MM.1S (cell line): ENCODE measurements around the gene RAB8A.

ENCODE experiments used
- DNase-seq: peaks from one replicate; pipeline ENCODE4 v3.0.0-alpha.2; 2015
- H2AFZ ChIP-seq: fragments of 300-600 bp; sonication (generic); 2 replicates; pipeline ENCODE4 v1.6.0; 2016; ENCODE audit warnings: antibody characterized with exemption, low read length
- H3F3A ChIP-seq: fragments of 300-600 bp; sonication (generic); 2 replicates; pipeline ENCODE4 v1.6.1; 2016; ENCODE audit warnings: mild to moderate bottlenecking, antibody characterized with exemption, low read length, moderate library complexity, mixed read lengths; ENCODE audit not compliant: insufficient read depth
- H3K27ac ChIP-seq: fragments of 300-600 bp; sonication (generic); 2 replicates; pipeline ENCODE4 v1.5.1; 2016; ENCODE audit warnings: mild to moderate bottlenecking, low read length
- H3K27me3 ChIP-seq: fragments of 300-600 bp; sonication (generic); replicated peaks from 2 replicates; pipeline ENCODE4 v1.6.0; 2016; ENCODE audit warnings: low read length; ENCODE audit not compliant: insufficient read depth
- H3K36me3 ChIP-seq: fragments of 300-600 bp; sonication (generic); replicated peaks from 2 replicates; pipeline ENCODE4 v1.6.1; 2016; ENCODE audit warnings: mild to moderate bottlenecking, low read length, mixed read lengths; ENCODE audit not compliant: insufficient read depth
- H3K4me1 ChIP-seq: fragments of 300-600 bp; sonication (generic); 2 replicates; pipeline ENCODE4 v1.6.1; 2016; ENCODE audit warnings: low read length, mixed read lengths
- H3K4me2 ChIP-seq: fragments of 300-600 bp; sonication (generic); 2 replicates; pipeline ENCODE4 v1.6.0; 2016; ENCODE audit warnings: low read depth, low read length
- H3K4me3 ChIP-seq: fragments of 300-600 bp; sonication (generic); 2 replicates; pipeline ENCODE4 v1.5.1; 2016; ENCODE audit warnings: low read length, mixed read lengths
- H3K79me2 ChIP-seq: fragments of 300-600 bp; sonication (generic); 2 replicates; pipeline ENCODE4 v1.6.1; 2016; ENCODE audit warnings: mixed run types, low read length, mixed read lengths
- H3K9ac ChIP-seq: fragments of 300-600 bp; sonication (generic); 2 replicates; pipeline ENCODE4 v1.6.1; 2016; ENCODE audit warnings: low read length, mixed read lengths
- H3K9me2 ChIP-seq: fragments of 300-600 bp; sonication (generic); replicated peaks from 2 replicates; pipeline ENCODE4 v1.6.1; 2016; ENCODE audit warnings: mild to moderate bottlenecking, low read length, mixed read lengths; ENCODE audit not compliant: insufficient read depth
- H3K9me3 ChIP-seq: fragments of 300-600 bp; sonication (generic); replicated peaks from 2 replicates; pipeline ENCODE4 v1.6.1; 2016; ENCODE audit warnings: mild to moderate bottlenecking, low read length, mixed read lengths; ENCODE audit not compliant: insufficient read depth
- H4K20me1 ChIP-seq: fragments of 300-600 bp; sonication (generic); 2 replicates; pipeline ENCODE4 v1.6.1; 2016; ENCODE audit warnings: mild to moderate bottlenecking, low read length, moderate library complexity, mixed read lengths; ENCODE audit not compliant: insufficient read depth
- CTCF ChIP-seq: fragments of 300-600 bp; sonication (generic); IDR thresholded peaks from 2 replicates; pipeline ENCODE4 v1.5.1; 2016; ENCODE audit warnings: antibody characterized with exemption, low read length, mixed read lengths
- EZH2 ChIP-seq: fragments of 300-600 bp; sonication (generic); optimal IDR thresholded peaks from 2 replicates; pipeline ENCODE3; 2017; ENCODE audit warnings: low read depth, mild to moderate bottlenecking, antibody characterized with exemption, low read length, mixed read lengths
- EZH2phosphoT487 ChIP-seq: fragments of 300-600 bp; sonication (generic); IDR thresholded peaks from 2 replicates; pipeline ENCODE4 v1.6.1; 2018; ENCODE audit warnings: antibody characterized with exemption, low read length

Gene RAB8A

GRCh38 chr19:16161840-16162239, 50.2 kb downstream of the RAB8A start:
- no peaks in the 10 kb centered on the region for H3K27me3 ChIP-seq
- peaks cover 9% of the 10 kb centered on the region for H3K36me3 ChIP-seq
- H3K9me3 ChIP-seq = no peaks in the 10 kb centered on the region
- peaks cover 17% of the 10 kb centered on the region for H3K4me1 ChIP-seq
- H2AFZ ChIP-seq = no peak overlapping the region
- H4K20me1 ChIP-seq = no peaks in the 10 kb centered on the region
- no peak overlapping the region for H3K4me2 ChIP-seq
- no peak for TF ChIP-seq EZH2phosphoT487
- TF ChIP-seq EZH2 = no peak
- TF ChIP-seq CTCF = no peak
- H3K9me2 ChIP-seq = no peaks in the 10 kb centered on the region
- peaks cover 3% of the 10 kb centered on the region; the same call in 1 of the 2 replicates for H3K79me2 ChIP-seq
- no peak for DNase-seq
- peak overlapping the region; percentile 52; the same call in 1 of the 2 replicates for H3K27ac ChIP-seq
- no peak overlapping the region for H3K9ac ChIP-seq
- peaks cover 48% of the 10 kb centered on the region for H3F3A ChIP-seq
- no peak overlapping the region for H3K4me3 ChIP-seq

- no peaks in the 10 kb centered on the region for H4K20me1 ChIP-seq
- no peaks in the 10 kb centered on the region for H3K9me3 ChIP-seq
- TF ChIP-seq EZH2 (no peak), CTCF (no peak), EZH2phosphoT487 (no peak)
- H3F3A ChIP-seq = peaks cover 25% of the 10 kb centered on the region
- DNase-seq = no peak
- peaks cover 25% of the 10 kb centered on the region for H3K4me1 ChIP-seq
- H3K27ac ChIP-seq = no peak overlapping the region
- no peaks in the 10 kb centered on the region for H3K79me2 ChIP-seq
- H3K9ac ChIP-seq = no peak overlapping the region
- no peaks in the 10 kb centered on the region for H3K36me3 ChIP-seq
- H3K27me3 ChIP-seq = no peaks in the 10 kb centered on the region
- no peaks in the 10 kb centered on the region for H3K9me2 ChIP-seq
- H2AFZ ChIP-seq = no peak overlapping the region
- no peak overlapping the region for H3K4me3 ChIP-seq
- no peak overlapping the region for H3K4me2 ChIP-seq
Measured at GRCh38 chr19:16164222-16164890, 52.7 kb downstream of the RAB8A start.

- no peaks in the 10 kb centered on the region for H3K79me2 ChIP-seq
- H4K20me1 ChIP-seq = no peaks in the 10 kb centered on the region
- H3K9ac ChIP-seq = no peak overlapping the region
- no peaks in the 10 kb centered on the region for H3K9me3 ChIP-seq
- H3K4me3 ChIP-seq = no peak overlapping the region
- no peak overlapping the region for H2AFZ ChIP-seq
- H3K9me2 ChIP-seq = no peaks in the 10 kb centered on the region
- no peak for TF ChIP-seq EZH2
- H3F3A ChIP-seq = peaks cover 7% of the 10 kb centered on the region
- no peaks in the 10 kb centered on the region for H3K27me3 ChIP-seq
- no peak overlapping the region for H3K27ac ChIP-seq
- H3K36me3 ChIP-seq = no peaks in the 10 kb centered on the region
- H3K4me2 ChIP-seq = no peak overlapping the region
- DNase-seq = no peak
- peaks cover 14% of the 10 kb centered on the region for H3K4me1 ChIP-seq
Measured at GRCh38 chr19:16166417-16166816, 54.7 kb downstream of the RAB8A start.

- no peak overlapping the region for H3K9ac ChIP-seq
- no peak overlapping the region for H3K27ac ChIP-seq
- H2AFZ ChIP-seq = no peak overlapping the region
- no peaks in the 10 kb centered on the region for H3K9me2 ChIP-seq
- H3K36me3 ChIP-seq = no peaks in the 10 kb centered on the region
- peaks cover 1% of the 10 kb centered on the region; the same call in 1 of the 2 replicates for H3F3A ChIP-seq
- peaks cover 12% of the 10 kb centered on the region; the same call in 1 of the 2 replicates for H3K4me1 ChIP-seq
- no peak for TF ChIP-seq EZH2phosphoT487
- TF ChIP-seq CTCF = no peak
- no peak for TF ChIP-seq EZH2
- H3K79me2 ChIP-seq = no peaks in the 10 kb centered on the region
- H3K4me3 ChIP-seq = no peak overlapping the region
- no peak for DNase-seq
- no peaks in the 10 kb centered on the region for H3K27me3 ChIP-seq
- H3K4me2 ChIP-seq = no peak overlapping the region
- no peaks in the 10 kb centered on the region for H3K9me3 ChIP-seq
- no peaks in the 10 kb centered on the region for H4K20me1 ChIP-seq
Measured at GRCh38 chr19:16167055-16167454, 55.4 kb downstream of the RAB8A start.
